Activated CD4-positive, alpha-beta T cell treated with anti-CD3 and anti-CD28 coated beads, Interleukin-10, Interleukin-2, amounts not matched to agents 100 ng/mL and 50 ng/mL, durations not matched to agents 16 hours and 8 hours (primary cell): Measurements from ENCODE around the gene MMP19.
"Not testable (repeated sequence)": the region's sequence is repeated elsewhere in the genome, so short reads cannot be mapped to it uniquely, and the experiment has no call there.

Experiments used
- DNase-seq: peaks from one replicate; pipeline ENCODE4 v3.0.0-alpha.2; 2020

Gene MMP19, protein sequence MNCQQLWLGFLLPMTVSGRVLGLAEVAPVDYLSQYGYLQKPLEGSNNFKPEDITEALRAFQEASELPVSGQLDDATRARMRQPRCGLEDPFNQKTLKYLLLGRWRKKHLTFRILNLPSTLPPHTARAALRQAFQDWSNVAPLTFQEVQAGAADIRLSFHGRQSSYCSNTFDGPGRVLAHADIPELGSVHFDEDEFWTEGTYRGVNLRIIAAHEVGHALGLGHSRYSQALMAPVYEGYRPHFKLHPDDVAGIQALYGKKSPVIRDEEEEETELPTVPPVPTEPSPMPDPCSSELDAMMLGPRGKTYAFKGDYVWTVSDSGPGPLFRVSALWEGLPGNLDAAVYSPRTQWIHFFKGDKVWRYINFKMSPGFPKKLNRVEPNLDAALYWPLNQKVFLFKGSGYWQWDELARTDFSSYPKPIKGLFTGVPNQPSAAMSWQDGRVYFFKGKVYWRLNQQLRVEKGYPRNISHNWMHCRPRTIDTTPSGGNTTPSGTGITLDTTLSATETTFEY

DNA sequence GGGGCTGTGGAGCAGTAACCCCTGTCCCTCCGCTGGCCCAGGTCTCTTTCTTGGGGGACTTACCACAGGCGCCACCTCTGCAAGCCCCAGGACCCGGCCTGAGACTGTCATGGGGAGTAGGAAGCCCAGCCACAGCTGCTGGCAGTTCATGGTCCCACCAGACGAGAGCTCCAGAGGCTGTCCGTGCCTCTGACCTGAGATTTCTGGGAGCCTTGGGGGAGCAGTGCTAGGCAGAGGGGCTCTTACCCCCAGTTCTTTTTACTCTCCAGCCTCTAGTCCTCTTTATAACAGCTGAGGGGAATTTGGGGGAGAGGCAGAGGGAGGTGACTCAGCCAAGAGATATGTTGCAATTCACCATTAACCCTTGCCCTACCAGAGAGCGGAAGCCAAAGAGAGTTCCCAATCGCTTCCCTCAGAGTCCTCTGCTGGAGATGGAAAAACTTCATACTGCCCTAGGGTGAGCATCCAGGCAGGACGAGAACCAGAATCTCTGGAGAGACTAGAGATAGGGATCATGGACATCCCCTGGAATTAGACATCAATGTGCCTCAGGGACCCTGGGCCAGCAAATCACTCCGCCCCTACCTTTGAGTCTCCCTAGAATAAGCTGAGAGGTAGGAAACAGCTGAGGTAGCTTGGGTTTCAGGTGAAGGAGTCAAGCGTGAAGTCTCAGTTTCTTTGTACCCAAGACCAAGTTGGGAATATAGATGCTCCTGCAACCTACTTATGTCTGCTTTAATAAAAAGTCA lies at the start of gene MMP19:
Gene MMP19 (minus strand): TSS at position 256 of the 749 bp plus-strand sequence. CDS start 106 bp downstream, at position 150.
- no peak for DNase-seq

DNA sequence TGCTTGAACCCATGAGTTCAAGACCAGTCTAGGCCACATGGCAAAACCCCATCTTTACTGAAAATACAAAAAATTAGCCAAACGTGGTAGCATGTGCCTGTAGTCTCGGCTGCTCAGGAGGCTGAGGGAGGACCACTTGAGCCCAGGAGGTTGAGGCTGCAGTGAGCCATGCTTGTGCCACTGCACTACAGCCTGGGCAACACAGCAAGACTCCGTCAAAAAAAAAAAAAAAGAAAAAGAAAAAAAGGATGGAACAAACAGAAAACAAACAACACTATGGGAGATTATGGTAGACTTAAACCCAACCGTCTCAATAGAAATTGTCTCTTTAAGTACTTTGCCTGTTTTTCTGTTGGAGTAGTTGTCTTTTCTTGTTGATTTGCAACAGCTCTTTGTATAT lies 48.6 kb upstream of the MMP19 start:
- DNase-seq, result no peak

DNA sequence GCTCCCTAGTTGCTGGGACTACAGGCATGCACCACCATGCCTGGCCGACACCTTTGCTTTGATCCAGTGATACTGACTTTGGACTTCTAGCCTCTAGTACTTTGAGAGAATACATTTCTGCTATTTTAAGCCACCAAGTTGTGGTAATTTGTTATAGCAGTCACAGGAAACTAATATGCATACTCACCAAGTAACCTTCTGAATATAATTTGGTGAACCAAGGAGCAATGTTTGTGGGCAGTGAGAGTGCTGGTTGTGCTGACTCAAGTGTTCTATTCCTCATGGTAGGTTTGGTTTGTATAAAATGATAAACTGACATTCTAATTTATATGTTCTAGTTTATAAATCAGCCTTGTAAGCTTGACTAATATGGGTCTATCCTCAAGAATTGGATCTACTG lies 42.4 kb upstream of the MMP19 start:
- no peak for DNase-seq

DNA sequence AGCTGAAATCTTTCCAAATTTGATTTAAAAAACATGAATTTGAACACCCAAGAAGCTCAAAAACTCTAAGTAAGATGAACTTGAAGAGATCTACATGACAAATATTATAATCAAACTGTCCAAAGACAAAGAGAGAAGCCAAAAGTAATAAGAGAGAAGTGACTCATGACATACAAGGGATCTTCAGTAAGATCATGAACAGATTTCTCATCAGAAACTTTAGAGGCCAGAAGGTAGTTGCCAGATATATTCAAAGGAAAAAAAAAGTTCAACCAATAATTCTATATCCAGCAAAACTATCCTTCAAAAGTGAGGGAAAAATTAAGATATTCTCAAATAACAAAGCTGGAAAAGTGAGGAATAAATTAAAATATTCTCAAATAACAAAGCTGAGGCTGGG lies 35.1 kb upstream of the MMP19 start:
- no peak for DNase-seq

DNA sequence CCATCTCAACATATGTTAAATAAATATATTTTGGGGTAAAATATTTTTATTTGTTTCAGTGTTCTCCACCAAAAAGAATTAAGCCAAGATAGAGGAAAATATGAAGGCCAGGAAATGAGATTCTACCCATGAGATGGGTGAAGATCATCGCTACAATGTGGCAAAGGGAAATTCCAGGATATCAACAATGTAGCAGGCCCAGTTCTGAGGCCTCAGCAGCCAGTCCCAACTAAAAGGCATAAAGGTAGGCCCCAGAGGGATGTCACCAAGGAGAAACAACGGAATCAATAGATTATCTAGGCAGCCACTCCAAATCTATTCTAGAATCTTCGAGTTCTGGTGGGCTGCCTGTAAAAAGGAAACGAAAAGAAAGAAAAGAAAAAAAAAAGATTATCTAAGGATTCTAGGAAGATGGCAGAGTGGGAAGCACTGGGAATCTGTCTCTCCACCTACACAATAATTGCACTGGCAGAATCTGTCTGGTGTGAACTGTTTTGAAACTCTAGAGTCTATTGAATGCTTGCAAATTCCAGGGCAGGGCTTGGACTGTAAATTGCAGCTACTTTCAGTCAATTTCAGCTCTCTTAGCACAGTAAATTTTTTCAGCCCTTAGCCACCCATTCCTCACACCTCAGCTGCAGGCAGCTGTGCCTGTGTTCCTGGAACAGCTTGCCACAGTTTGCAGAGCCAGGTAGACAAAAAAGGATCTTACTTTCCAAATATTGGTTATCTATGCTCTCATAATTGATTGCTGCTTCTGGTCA lies 33.1 kb upstream of the MMP19 start:
- DNase-seq, result no peak

DNA sequence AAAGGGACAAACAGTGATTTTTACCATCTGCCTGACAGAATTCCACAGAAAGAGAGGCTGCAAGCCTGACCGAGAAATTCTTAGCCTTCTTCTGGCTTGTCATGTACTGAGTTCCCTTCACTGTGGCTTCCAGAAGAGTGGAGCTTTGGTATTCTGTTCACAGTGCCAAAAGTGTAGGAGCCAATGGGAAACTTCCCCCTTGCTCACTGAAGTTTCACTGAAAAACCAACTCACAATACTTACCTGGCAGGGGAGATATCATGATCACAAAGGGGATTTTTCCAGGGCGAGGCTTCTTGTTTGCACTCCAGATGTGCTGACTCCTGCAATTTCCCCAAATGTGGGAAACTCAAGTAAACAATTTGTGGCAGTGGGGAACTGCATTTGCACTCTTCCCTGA lies 31.7 kb upstream of the MMP19 start:
- no peak for DNase-seq

DNA sequence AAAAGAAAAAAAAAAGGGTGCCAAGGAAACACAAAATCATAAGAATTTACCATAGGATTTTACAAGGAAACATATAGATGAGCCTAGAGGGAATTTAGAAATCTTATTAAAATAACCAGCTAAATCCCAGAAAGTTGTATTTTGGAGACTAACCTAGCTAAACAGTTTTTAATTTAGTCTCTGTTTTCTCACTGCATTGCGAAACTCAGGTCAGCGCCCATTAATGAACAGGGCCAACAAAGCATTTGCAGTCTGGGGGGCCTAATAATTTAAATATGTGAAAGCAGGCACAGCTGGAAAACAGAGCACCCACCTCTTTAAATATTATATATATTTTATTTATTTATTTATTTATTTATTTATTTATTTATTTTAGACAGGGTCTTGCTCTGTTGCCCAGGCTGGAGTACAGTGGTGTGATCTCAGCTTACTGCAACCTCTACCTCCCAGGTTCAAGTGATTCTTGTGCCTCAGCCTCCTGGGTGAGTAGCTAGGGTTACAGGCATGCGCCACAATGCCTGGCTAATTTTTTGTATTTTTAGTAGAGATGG lies 23.8 kb upstream of the MMP19 start:
- not testable (repeated sequence) for DNase-seq

DNA sequence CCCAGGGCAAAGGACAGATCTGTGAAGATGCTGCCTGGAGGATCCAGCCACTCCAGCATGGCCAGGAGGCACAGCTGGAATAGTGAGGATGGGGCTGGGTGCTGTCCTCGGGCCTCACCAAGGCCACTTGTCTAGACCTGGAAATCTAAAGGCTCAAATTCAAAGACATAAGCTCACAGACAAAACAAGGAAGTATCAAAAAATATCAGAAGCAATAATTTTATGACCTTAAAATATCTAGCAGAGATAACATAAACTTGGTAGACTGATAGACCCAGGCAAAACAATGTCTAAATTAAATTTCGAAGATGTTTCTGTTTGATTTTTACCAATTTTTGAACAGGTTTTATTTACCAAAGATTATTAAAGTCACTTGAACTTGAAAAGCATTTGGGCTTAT lies 22.6 kb upstream of the MMP19 start:
- DNase-seq, result no peak

DNA sequence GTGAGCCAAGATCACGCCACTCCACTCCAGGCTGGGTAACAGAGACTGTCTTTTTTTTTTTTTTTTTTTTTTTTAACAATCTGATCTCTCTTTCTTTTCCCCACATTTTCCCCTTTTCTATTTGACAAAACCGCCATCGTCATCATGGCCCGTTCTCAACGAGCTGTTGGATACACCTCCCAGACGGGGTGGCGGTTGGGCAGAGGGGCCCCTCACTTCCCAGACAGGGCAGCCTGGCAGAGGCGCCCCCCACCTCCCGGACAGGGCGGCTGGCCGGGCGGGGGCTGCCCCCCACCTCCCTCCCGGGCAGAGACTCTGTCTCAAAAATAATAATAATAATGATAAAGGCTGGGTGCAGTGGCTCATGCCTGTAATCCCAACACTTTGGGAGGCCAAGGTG lies 20.2 kb upstream of the MMP19 start:
- not testable (repeated sequence) for DNase-seq

DNA sequence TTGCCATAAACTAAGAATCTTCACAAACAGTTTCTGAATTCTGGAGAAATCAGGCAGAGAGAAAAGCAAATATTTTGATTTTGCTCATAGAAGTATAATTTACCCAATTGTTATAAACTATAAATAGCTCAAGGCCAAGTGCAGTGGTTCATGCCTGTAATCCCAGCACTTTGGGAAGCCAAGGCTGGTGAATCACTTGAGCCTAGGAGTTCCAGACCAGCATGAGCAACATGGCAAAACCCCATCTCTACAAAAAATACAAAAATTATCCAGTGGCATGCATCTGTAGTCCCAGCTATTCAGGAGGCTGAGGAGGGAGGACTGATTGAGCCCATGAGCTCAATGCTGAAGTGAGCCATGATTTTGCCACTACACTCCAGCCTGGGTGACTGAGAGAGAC lies 19.6 kb upstream of the MMP19 start:
- DNase-seq, result no peak

DNA sequence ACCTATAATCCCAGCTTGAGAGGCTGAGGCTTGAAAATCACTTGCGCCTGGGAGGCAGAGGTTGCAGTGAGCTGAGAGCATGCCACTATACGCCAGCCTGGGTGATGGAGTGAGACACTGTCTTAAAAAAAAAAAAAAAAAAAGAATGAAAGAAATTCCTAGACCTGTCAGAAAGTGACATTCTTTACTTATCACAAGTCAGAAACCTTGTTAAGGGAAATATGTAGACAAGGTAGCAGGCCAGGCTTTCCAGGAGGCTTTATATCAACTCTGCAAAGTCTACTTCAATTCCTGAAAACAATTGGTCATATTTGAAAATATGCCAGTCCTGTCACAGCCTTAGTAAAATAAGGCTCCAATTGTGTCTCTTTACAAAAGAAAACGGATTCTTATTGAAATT lies 19.1 kb upstream of the MMP19 start:
- no peak for DNase-seq

DNA sequence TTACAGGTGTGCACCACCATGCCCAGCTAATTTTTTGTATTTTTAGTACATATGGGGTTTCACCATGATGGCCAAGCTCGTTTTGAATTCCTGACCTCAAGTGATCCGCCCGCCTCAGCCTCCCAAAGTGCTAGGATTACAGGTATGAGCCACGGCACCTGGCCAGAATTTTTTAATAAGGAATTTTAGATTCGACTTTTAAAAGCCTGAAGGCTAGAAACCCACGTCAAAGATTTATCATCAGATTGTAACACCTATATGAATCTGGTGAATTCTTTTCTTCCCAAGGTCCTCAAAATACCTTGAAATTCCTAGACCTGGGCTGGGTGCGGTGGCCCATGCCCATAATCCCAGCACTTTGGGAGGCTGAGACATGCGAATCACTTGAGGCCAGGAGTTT lies 18.7 kb upstream of the MMP19 start:
- DNase-seq, result no peak

DNA sequence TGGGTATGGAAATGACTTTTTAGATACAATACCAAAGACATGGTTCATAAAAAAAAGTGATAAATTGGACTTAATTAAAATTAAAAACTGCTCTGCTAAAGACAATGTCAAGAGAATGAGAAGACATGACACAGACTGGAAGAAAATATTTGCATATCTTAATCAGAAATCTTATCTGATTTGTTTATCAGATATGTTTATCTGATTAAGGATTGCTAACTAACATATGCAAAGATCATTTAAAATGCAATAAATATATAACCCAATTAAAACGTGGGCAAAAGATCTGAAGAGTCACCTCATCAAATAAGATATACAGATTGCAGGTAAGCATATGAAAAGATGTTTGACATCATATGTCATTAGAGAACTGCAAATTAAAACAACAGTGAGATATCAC lies 10.0 kb upstream of the MMP19 start:
- DNase-seq, result no peak

DNA sequence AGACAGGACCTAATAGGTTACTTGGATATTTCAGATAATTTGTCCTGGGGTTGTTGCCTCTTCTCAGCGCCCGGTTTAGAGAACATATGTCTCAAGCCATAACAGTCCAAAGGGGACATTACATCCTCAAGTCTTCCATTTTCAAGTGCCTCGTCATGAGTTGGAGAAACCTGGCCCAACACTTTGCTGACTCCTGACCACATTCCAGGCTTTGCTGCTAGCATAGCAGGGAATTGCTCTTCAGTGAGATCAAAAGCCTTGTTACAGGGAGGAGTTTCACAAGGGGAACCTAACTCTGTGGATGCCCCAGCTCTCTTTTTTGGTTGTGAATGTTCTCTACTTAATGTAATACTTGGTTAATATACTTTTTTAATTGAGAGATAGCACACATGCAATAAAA lies 8.2 kb upstream of the MMP19 start:
- no peak for DNase-seq

DNA sequence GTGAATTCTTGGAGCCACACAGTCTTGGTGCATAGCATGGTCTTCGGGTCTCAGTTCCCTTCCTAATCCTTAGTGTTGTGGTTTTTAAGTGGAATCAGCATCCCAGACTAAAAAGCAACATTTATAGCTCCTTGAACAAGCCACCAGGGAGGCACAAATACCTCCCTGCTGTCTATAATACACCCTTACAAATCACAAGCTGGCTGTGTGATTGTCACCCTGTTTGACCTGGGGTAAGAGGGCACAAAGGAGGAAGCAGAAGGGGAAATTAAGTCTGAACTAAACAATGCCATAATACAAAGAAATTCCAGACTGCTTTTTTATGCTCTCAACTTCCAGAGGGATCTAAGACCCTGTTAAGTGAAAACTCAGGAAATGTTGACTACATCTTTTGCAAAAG lies 7.7 kb upstream of the MMP19 start:
- no peak for DNase-seq

DNA sequence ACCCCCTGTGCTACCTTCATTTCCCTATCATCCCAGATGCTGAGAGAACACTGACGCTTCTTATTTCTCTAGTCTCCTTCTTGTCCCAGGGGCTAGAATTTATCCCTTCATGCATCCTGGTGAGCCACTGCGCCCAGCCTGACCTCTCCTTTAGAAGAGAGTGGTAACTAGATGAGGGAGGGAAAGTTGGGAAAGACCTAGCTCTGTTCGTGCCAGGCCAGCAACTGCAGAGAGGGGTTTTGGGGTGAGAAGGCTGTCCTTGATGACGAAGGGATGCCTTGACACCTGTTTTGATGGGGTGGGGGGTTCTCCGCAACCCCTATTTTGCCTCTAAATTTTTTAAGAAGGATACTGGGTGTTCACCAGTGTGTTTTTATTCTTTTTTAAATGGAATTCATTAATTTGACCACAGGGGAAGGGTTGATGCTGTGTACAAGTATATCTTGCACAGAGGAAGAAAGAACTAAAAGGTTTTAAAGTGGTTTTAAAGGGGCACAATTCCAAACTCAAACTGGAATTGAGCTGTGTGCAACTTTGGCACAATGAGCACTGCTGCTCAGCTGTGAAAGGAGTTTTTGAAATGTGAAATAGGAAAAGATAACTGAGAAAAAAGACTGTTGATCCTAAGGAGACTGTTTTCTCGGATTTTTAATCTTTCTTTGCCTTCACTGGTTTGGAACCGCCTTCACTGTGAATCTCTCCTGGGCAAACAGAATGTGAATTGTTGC lies 7.0 kb upstream of the MMP19 start:
- DNase-seq, result no peak

DNA sequence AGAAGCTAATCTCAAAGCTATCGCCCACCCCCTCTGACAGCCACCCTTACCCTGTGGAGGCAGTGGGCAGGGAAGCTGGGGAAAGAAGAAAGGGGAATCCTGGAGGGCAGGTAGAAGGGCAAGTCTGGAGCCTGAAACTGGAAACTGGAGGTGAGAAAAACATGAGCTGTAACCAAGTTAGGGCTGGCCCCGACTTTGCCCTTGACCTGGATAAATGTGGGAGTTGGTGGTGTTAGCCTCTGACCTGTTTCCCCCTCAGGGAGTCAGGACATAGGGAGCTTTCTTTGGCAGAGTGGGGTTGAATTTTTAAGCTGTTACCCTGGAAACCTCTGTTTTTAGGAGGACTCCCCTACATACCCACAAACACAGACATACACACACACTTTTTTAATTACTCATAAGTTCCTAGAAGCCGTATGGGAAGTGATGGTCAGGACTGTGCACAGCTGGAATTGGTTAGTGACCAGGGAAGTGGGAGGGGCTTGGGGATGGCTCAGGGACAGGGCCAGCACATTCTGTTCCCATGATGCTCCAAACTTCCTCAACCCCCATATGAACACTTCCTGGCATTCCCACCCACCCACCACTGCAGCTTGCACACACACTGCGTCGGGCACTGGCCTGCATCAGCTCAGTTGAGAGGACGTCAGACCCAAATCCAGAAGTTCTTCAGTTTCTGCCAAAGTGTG lies 5.0 kb upstream of the MMP19 start:
- DNase-seq, result peak; percentile 44

DNA sequence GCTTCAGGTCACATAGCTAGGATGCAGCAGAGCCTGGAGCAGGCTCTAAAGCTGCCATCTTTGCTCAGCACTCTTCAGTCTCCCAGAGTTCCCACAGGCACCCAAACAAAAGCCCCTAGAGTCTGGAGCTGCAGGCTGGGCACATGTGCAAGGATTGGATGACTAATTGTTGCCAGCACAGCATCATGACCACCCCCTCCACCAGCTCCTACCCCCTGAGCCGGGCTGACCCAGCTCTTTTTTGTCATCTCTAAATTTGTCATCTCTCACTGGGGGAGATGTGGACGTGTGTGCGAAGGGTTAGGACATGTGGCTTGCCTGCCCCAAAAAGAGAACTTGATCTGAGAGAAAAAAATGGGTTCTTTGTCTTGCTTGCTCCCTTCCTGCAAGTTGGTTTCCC lies 4.3 kb upstream of the MMP19 start:
- peak; percentile 28 for DNase-seq

DNA sequence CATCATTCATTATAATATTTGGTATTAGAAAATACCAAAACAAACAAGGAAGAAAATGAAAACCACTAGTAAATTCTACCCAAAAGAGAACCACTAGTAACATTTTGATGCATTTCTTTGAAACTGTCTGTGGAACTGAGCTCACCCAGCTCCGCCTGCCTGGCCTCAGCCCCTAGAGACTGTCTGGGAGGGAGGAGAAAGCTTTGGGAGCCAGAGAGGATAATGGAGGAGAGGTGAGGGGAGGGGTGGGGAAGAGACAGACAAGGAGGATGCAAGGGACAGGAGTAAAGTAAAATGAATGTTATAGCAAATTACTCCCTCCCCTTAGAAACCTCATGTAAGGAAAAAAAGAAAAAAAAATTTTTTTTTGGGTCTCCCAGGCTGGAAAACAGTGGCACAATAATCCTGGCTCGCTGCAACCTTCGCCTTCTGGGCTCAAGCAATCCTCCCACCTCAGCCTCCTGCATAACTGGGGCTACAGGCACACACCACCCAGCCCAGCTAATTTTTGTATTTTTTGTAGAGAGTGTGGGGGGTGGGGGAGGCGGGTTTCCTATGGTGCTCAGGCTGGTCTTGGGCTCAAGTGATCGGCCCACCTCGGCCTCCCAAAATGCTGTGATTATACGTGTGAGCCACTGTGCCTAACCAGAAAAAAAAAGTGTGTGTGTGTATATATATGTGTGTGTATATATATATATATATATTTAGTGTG lies 3.2 kb upstream of the MMP19 start:
- no peak for DNase-seq

DNA sequence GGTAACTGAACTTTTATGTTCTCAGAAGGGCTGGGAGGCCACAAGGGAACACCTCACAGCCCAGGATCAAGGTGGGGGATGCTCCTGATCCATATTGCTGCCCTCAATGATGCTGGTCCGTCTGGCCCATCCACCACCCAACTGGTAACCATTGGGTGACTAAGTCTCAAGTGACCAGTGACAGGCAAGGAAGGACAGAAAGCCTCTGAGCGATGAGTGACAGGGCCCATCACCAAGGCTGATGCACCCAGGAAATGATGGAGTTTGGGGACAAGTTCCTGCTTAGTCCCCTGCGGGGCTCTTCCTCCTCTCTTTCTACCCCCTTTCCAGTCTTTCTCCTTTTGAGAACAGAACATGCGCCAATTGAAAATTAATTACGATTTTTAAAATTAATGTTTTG lies 2.6 kb upstream of the MMP19 start:
- no peak for DNase-seq

DNA sequence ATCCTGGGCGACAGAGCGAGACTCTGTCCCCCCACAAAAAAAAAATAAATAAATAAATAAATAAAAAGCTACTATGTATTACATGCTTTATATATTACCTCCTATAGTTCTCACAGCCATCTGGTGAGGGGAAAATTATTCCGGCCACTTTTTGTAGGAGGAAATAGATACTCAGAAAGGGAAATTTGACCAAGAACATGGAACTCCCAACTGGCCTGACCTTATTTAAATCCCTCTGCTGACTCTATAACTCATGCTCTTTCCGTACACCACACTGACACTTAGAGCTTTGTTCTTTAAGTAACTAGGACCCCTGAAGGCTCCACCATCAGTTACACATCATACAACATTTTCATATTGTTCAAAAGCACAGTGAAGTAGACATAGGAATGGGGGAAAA lies 2.2 kb upstream of the MMP19 start:
- DNase-seq, result no peak
